Lower leg skin (tissue), 3 donors: ENCODE results near the gene AFAP1L1.

Source experiments
- CTCF ChIP-seq, 3 donors: fragments of 450-650 bp; IDR thresholded peaks; one replicate each; pipeline ENCODE4 v1.5.1; 2016; ENCODE audit warnings: antibody characterized with exemption in 3 of 3, mild to moderate bottlenecking in 3 of 3, moderate library complexity in 2 of 3
- POLR2A ChIP-seq, 2 donors: fragments of 450-650 bp; IDR thresholded peaks; one replicate each; pipeline ENCODE4 v1.6.1; 2016 to 2017; ENCODE audit warnings: antibody characterized with exemption in 2 of 2, mild to moderate bottlenecking in 1 of 2, moderate library complexity in 1 of 2

GRCh38 chr5:149242339-149242738, 29.3 kb upstream of the AFAP1L1 start:
- TF ChIP-seq CTCF (IDR thresholded peaks at IDR 0.05) (no peak), POLR2A (IDR thresholded peaks at IDR 0.05) (no peak)
